ENCODE measurements around the gene KLHL29. TPM values are rescaled to one million over a fixed set of nuclear protein-coding genes. Genes with fewer than 3 reads are reported as not detected.
A peak's percentile ranks its signal among the peaks of the same experiment; 100 is the strongest.

The KLHL29 gene
- total RNA-seq, 1 donor from 2014 or later: 16.3 TPM

DNA sequence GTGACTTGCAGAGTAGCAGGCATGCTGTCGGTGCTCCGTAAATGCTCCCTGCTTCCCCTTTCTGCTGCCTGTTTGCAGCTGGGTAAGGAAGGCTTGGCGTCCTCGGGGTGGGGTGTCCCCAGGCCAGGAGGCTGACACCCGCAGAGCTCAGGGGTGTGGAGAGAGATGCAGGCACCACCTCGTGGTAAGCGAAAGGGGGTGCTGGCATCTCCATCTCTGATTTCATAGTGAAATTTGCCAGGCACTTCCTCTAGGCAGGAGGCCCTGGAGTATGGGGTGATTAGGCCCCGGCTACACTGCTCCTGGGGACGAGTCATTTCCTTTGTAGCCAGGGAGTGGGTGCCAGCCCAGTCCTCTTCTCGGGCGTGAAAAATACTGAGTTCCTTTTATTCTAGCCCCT, 160.4 kb downstream of the KLHL29 start:
- TF ChIP-seq, protein P1, sequence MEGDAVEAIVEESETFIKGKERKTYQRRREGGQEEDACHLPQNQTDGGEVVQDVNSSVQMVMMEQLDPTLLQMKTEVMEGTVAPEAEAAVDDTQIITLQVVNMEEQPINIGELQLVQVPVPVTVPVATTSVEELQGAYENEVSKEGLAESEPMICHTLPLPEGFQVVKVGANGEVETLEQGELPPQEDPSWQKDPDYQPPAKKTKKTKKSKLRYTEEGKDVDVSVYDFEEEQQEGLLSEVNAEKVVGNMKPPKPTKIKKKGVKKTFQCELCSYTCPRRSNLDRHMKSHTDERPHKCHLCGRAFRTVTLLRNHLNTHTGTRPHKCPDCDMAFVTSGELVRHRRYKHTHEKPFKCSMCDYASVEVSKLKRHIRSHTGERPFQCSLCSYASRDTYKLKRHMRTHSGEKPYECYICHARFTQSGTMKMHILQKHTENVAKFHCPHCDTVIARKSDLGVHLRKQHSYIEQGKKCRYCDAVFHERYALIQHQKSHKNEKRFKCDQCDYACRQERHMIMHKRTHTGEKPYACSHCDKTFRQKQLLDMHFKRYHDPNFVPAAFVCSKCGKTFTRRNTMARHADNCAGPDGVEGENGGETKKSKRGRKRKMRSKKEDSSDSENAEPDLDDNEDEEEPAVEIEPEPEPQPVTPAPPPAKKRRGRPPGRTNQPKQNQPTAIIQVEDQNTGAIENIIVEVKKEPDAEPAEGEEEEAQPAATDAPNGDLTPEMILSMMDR (IDR thresholded peaks at IDR 0.05): no peak
- intact Hi-C loops (cut with DNase I): no loop called here
- no peaks in the 10 kb centered on the region for H3K36me3 ChIP-seq
- H3K9me3 ChIP-seq: no peaks in the 10 kb centered on the region
- H3K27ac ChIP-seq: peak overlapping the region in 1 of 2 donors; percentile 58
- H3K27me3 ChIP-seq: no peaks in the 10 kb centered on the region
- DNase-seq (ENCODE audit: low spot score in 2 of 2): no peak
- H3K4me3 ChIP-seq: no peak overlapping the region
- peaks cover 0 to 9% of the 10 kb centered on the region in 2 donors for H3K4me1 ChIP-seq

DNA sequence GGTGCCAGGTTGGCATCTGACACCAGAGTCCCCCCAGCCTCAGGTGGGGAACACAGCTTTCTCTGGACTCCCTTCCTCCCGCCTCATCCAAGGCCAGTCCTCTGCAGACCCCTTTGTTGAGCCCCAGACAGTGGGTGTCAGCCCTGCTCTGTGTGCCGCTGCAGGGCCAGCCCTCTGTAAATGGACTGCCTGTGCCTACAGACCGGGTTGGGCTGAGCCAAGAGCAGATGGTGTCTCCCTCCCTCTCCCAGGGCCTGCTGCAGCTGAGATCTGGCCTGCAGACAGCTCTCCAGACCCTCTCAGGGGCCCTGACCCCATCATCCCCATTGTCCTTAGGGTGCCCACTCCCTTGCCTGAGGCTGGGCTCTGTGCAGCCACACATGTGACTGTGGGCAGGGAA, 160.8 kb downstream of the KLHL29 start:
- no peak overlapping the region for H3K4me3 ChIP-seq
- H3K27me3 ChIP-seq: no peaks in the 10 kb centered on the region
- H3K9me3 ChIP-seq: no peaks in the 10 kb centered on the region
- TF ChIP-seq, protein P1 (IDR thresholded peaks at IDR 0.05): no peak
- H3K4me1 ChIP-seq: peaks cover 0 to 9% of the 10 kb centered on the region in 2 donors
- intact Hi-C loops (cut with DNase I): no loop called here
- H3K27ac ChIP-seq: peak overlapping the region in 1 of 2 donors; percentile 58
- H3K36me3 ChIP-seq: no peaks in the 10 kb centered on the region
- no peak for DNase-seq (ENCODE audit: low spot score in 2 of 2)

DNA sequence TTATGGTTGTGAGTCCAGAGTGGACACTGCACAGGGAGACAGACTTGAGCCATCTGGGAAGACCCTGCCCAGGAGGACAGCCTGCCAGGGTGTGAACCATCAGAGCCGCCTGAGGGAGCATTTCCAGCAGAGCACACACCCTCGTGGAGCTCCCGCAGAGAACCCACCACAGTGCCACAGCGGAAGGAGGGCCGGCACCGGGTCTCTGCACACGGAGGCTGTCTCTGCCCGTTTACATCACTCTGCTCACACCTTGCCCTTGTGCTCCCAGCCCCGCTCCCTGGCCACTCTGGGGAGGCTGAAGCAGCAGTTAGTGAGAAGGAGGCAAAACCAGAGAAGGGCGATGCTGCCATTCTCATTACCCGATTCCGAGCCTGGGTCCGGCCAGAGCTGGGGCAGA, 161.9 kb downstream of the KLHL29 start:
- TF ChIP-seq, protein P1 (IDR thresholded peaks at IDR 0.05): no peak
- no peaks in the 10 kb centered on the region for H3K36me3 ChIP-seq
- intact Hi-C loops (cut with DNase I): no loop called here
- DNase-seq (ENCODE audit: low spot score in 2 of 2): no peak
- H3K9me3 ChIP-seq: no peaks in the 10 kb centered on the region
- H3K4me1 ChIP-seq: peaks cover 0 to 9% of the 10 kb centered on the region in 2 donors
- no peaks in the 10 kb centered on the region for H3K27me3 ChIP-seq
- no peak overlapping the region for H3K27ac ChIP-seq
- no peak overlapping the region for H3K4me3 ChIP-seq

DNA sequence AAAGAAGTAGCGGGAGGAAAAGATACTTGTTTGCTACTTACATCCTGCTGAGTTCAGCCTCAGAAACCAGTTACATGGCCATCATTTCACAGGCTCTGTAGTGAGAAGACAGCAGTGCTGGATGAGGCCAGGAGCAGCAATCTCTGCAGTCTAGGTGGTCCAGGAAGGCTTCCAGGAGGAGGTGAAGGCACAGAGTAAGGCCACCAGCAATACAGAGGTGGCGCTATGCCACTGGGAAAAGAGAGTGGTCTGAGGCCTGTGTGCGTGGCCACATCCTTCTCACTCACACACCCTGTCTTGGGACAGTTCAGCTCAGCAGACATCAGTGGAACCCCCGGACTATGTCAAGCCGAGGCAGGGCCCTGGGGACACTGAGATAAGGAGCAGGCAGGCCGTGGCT, 162.7 kb downstream of the KLHL29 start:
- Histone ChIP-seq H3K27ac (no peak overlapping the region), H3K4me1 (peaks cover 0 to 9% of the 10 kb centered on the region in 2 donors), H3K36me3 (no peaks in the 10 kb centered on the region), H3K9me3 (no peaks in the 10 kb centered on the region), H3K27me3 (no peaks in the 10 kb centered on the region), H3K4me3 (no peak overlapping the region)
- intact Hi-C loops (cut with DNase I): no loop called here
- DNase-seq (ENCODE audit: low spot score in 2 of 2): no peak
- TF ChIP-seq, protein P1 (IDR thresholded peaks at IDR 0.05): no peak

DNA sequence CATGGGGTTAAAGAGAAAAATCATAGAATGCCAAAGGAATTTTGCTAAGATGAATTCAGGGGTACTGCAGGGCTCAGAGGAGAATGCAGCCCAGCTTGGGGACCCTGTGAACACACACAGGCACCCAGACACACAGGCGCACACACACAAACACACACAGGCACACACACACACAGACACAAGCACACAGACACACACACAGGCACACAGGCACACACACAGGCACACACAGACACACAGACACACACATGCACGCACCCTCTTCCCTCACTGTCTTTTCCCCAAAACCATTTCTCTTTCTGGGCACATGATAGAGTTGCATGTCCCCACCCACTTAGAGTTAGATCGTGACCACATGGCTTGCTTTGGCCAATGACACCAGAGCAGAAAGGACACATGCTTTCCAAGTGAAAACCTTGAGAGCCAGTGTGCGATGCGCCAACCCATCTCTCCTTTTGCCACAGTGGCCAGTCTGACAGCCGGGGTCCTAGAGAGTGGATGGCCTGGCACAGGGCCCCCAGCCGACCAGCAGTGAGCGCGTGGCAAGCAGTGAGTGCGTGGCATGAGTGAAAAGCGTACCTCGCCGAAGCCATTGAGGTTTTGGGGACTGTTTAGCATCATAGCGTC, 163.3 kb downstream of the KLHL29 start:
- Histone ChIP-seq H3K9me3 (no peaks in the 10 kb centered on the region), H3K27me3 (no peaks in the 10 kb centered on the region), H3K36me3 (no peaks in the 10 kb centered on the region), H3K4me1 (peaks cover 0 to 9% of the 10 kb centered on the region in 2 donors), H3K27ac (no peak overlapping the region), H3K4me3 (no peak overlapping the region)
- TF ChIP-seq, protein P1 (IDR thresholded peaks at IDR 0.05): no peak
- intact Hi-C loops (cut with DNase I): no loop called here
- DNase-seq (ENCODE audit: low spot score in 2 of 2): no peak

DNA sequence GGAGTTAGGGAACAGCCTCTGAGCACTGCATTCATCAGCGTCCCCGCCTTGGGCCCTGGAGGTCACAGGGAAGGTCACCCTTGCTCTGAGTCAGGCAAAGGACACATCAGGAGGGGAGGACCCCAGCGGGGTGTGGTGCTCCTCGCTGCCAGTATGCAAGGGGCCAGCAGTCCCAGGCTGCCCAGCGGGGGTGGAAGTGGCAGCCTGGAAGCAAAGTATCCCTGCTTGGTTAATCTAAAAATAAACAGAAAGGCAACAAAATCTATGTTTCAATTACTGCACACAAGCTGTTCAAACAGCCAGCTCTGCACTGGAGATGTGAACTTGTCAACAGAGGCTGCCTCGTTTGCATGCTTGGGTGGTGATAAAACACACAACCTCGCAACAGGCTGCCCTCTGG, 164.1 kb downstream of the KLHL29 start:
- peaks cover 0 to 16% of the 10 kb centered on the region in 2 donors for H3K4me1 ChIP-seq

More for the DNA sequence above, 164.1 kb downstream of the KLHL29 start:
- no peaks in the 10 kb centered on the region for H3K36me3 ChIP-seq
- intact Hi-C loops (cut with DNase I): no loop called here
- no peaks in the 10 kb centered on the region for H3K27me3 ChIP-seq
- DNase-seq (ENCODE audit: low spot score in 2 of 2): no peak
- H3K9me3 ChIP-seq: no peaks in the 10 kb centered on the region
- TF ChIP-seq, protein P1 (IDR thresholded peaks at IDR 0.05): no peak
- no peak overlapping the region for H3K4me3 ChIP-seq
- no peak overlapping the region for H3K27ac ChIP-seq
